ENCODE measurements around the gene SDHAF3.
"Not testable (repeated sequence)": the region's sequence is repeated elsewhere in the genome, so short reads cannot be mapped to it uniquely, and the experiment has no call there.

Gene SDHAF3

GRCh38 chr7:97126483-97127171, 9.1 kb downstream of the SDHAF3 start:
- peak; percentile 29 for DNase-seq

GRCh38 chr7:97128736-97129135, 11.2 kb downstream of the SDHAF3 start:
- DNase-seq = no peak

- no peak for DNase-seq
Measured at GRCh38 chr7:97130417-97131139, 13.1 kb downstream of the SDHAF3 start.

- no peak for DNase-seq
Measured at GRCh38 chr7:97133159-97133558, 15.7 kb downstream of the SDHAF3 start.

GRCh38 chr7:97138830-97139229, 21.3 kb downstream of the SDHAF3 start:
- DNase-seq = no peak

GRCh38 chr7:97145068-97145467, 27.6 kb downstream of the SDHAF3 start:
- peak; percentile 43 for DNase-seq

- DNase-seq = no peak
Measured at GRCh38 chr7:97149843-97150242, 32.3 kb downstream of the SDHAF3 start.

- DNase-seq = no peak
Measured at GRCh38 chr7:97155897-97156418, 38.5 kb downstream of the SDHAF3 start.

- not testable (repeated sequence) for DNase-seq
Measured at GRCh38 chr7:97159984-97160383, 42.5 kb downstream of the SDHAF3 start.

GRCh38 chr7:97161609-97162008, 44.1 kb downstream of the SDHAF3 start:
- not testable (repeated sequence) for DNase-seq

- DNase-seq = no peak
Measured at GRCh38 chr7:97166308-97166707, 48.8 kb downstream of the SDHAF3 start.

GRCh38 chr7:97167176-97167575, 49.7 kb downstream of the SDHAF3 start:
- DNase-seq = no peak

GRCh38 chr7:97167749-97168148, 50.3 kb downstream of the SDHAF3 start:
- no peak for DNase-seq

GRCh38 chr7:97174303-97174702, 56.8 kb downstream of the SDHAF3 start:
- no peak for DNase-seq

- peak; percentile 82 for DNase-seq
Measured at GRCh38 chr7:97179454-97180104, 62.1 kb downstream of the SDHAF3 start.

GRCh38 chr7:97187067-97187466, 69.6 kb downstream of the SDHAF3 start:
- peak; percentile 75 for DNase-seq

GRCh38 chr7:97196174-97196573, 78.7 kb downstream of the SDHAF3 start:
- DNase-seq = not testable (repeated sequence)

GRCh38 chr7:97198596-97198995, 81.1 kb downstream of the SDHAF3 start:
- no peak for DNase-seq

- DNase-seq = no peak
Measured at GRCh38 chr7:97200018-97200417, 82.5 kb downstream of the SDHAF3 start.

GRCh38 chr7:97203957-97204356, 86.5 kb downstream of the SDHAF3 start:
- DNase-seq = no peak

- DNase-seq = no peak
Measured at GRCh38 chr7:97204821-97205220, 87.3 kb downstream of the SDHAF3 start.

- peak; percentile 63 for DNase-seq
Measured at GRCh38 chr7:97215556-97215955, 98.1 kb downstream of the SDHAF3 start.

GRCh38 chr7:97218767-97219166, 101.3 kb downstream of the SDHAF3 start:
- DNase-seq = no peak

- DNase-seq = no peak
Measured at GRCh38 chr7:97219237-97219636, 101.7 kb downstream of the SDHAF3 start.
